HG03108 (cell line): ENCODE data around the gene TNFSF8.

ENCODE experiments used
- ATAC-seq: cut with Tn5 transposase; IDR thresholded peaks from one replicate; pipeline ENCODE4 v1.9.1; 2021; ENCODE audit warnings: moderate library complexity; ENCODE audit not compliant: unreplicated experiment

Gene TNFSF8

GRCh38 chr9:114906922-114907571 is 23.3 kb downstream of the TNFSF8 start:
- ATAC-seq: no peak

- no peak for ATAC-seq
Measured at GRCh38 chr9:114905170-114905940, 25.0 kb downstream of the TNFSF8 start.

- no peak for ATAC-seq
Measured at GRCh38 chr9:114902786-114903524, 27.4 kb downstream of the TNFSF8 start.

- no peak for ATAC-seq
Measured at GRCh38 chr9:114900942-114901802, 29.2 kb downstream of the TNFSF8 start.

GRCh38 chr9:114899995-114900394 is 30.4 kb downstream of the TNFSF8 start:
- no peak for ATAC-seq

- no peak for ATAC-seq
Measured at GRCh38 chr9:114899461-114899860, 30.9 kb downstream of the TNFSF8 start.

- ATAC-seq: peak; percentile 69
Measured at GRCh38 chr9:114898741-114899140, 31.6 kb downstream of the TNFSF8 start.

- ATAC-seq: no peak
Measured at GRCh38 chr9:114897196-114897595, 33.2 kb downstream of the TNFSF8 start.

- ATAC-seq: no peak
Measured at GRCh38 chr9:114896344-114896743, 34.0 kb downstream of the TNFSF8 start.

- ATAC-seq: no peak
Measured at GRCh38 chr9:114895521-114895991, 34.8 kb downstream of the TNFSF8 start.

- no peak for ATAC-seq
Measured at GRCh38 chr9:114894609-114895433, 35.6 kb downstream of the TNFSF8 start.

GRCh38 chr9:114894206-114894605 is 36.2 kb downstream of the TNFSF8 start:
- ATAC-seq: no peak

GRCh38 chr9:114893221-114894010 is 37.0 kb downstream of the TNFSF8 start:
- ATAC-seq: no peak

- no peak for ATAC-seq
Measured at GRCh38 chr9:114889802-114890224, 40.6 kb downstream of the TNFSF8 start.

- no peak for ATAC-seq
Measured at GRCh38 chr9:114888607-114889006, 41.8 kb downstream of the TNFSF8 start.

GRCh38 chr9:114887963-114888362 is 42.4 kb downstream of the TNFSF8 start:
- ATAC-seq: no peak

- ATAC-seq: no peak
Measured at GRCh38 chr9:114884787-114885452, 45.5 kb downstream of the TNFSF8 start.

- ATAC-seq: no peak
Measured at GRCh38 chr9:114883709-114884108, 46.7 kb downstream of the TNFSF8 start.
